Endothelial cell of umbilical vein (primary cell): ENCODE measurements around the gene APOC1.

Experiments used
- EZH2 ChIP-seq: IDR thresholded peaks from 2 replicates; pipeline ENCODE4 v1.6.1; 2012; ENCODE audit warnings: borderline replicate concordance, low read depth, mild to moderate bottlenecking, moderate library complexity, low read length, inconsistent platforms; ENCODE audit not compliant: severe bottlenecking
- MAX ChIP-seq: IDR thresholded peaks from 2 replicates; pipeline ENCODE4 v1.6.1; 2011; ENCODE audit not compliant: insufficient read depth, insufficient read length
- POLR2A ChIP-seq: IDR thresholded peaks from 2 replicates; pipeline ENCODE4 v1.6.1; 2012; ENCODE audit warnings: low read depth, mild to moderate bottlenecking, control low read depth, low read length
- TF ChIP-seq, protein P1 (sequence below), 2 donors: IDR thresholded peaks; 1 replicate in 1 of 2; 2 replicates in 1 of 2; pipeline ENCODE4 v1.5.1; 2011; ENCODE audit warnings: low read length in 2 of 2, mild to moderate bottlenecking in 2 of 2, moderate library complexity in 2 of 2, control low read depth in 1 of 2, inconsistent platforms in 1 of 2, low read depth in 1 of 2; ENCODE audit not compliant: insufficient read depth in 1 of 2; ENCODE audit errors: extremely low read depth in 1 of 2

GRCh38 chr19:44949550-44949949 lies 35.1 kb downstream of the APOC1 start:
- TF ChIP-seq EZH2 (no peak), POLR2A (no peak), MAX (no peak)
- TF ChIP-seq, protein P1, sequence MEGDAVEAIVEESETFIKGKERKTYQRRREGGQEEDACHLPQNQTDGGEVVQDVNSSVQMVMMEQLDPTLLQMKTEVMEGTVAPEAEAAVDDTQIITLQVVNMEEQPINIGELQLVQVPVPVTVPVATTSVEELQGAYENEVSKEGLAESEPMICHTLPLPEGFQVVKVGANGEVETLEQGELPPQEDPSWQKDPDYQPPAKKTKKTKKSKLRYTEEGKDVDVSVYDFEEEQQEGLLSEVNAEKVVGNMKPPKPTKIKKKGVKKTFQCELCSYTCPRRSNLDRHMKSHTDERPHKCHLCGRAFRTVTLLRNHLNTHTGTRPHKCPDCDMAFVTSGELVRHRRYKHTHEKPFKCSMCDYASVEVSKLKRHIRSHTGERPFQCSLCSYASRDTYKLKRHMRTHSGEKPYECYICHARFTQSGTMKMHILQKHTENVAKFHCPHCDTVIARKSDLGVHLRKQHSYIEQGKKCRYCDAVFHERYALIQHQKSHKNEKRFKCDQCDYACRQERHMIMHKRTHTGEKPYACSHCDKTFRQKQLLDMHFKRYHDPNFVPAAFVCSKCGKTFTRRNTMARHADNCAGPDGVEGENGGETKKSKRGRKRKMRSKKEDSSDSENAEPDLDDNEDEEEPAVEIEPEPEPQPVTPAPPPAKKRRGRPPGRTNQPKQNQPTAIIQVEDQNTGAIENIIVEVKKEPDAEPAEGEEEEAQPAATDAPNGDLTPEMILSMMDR (IDR thresholded peaks at IDR 0.05; ENCODE audit: extremely low read depth in 1 of 2, insufficient read depth in 1 of 2, low read depth in 1 of 2, low read length in 2 of 2), result no peak
